Fibroblast of mammary gland (primary cell): ENCODE measurements around the gene HS6ST3.

ENCODE experiments used
- DNase-seq: peaks from one replicate; pipeline ENCODE4 v3.0.0-alpha.2; 2010; ENCODE audit warnings: low read depth
- H3K4me3 ChIP-seq: 2 replicates; pipeline ENCODE4 v1.5.1; 2011; ENCODE audit warnings: low read depth, mild to moderate bottlenecking, low read length, moderate library complexity; ENCODE audit not compliant: control insufficient read depth
- TF ChIP-seq, protein P1 (sequence below): conservative IDR thresholded peaks from 2 replicates; pipeline ENCODE4 v1.5.1; 2011; ENCODE audit warnings: low read depth, low read length, inconsistent platforms; ENCODE audit not compliant: control insufficient read depth, insufficient read depth

HS6ST3 gene

DNA sequence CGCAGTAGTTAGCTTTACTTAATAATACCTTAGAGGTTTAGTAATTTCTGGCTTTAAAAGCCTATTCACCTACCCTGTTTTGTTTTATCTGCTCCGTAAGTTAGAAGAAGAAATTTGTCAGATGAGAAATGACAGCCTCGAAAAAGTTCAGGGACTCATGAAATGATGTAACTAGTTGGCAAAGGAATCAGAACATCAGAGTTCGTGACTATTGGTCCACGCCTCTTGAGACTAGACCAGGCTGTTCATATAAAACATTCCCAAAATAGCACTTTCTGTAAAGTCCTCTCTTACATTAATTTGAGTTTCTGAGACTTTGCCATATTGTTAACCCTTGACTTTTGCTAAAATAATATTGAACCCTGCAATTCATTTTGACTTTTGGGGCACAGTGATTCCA lies 92.0 kb downstream of the HS6ST3 start:
- peak; percentile 5 for DNase-seq
- no peak overlapping the region for H3K4me3 ChIP-seq
- TF ChIP-seq, protein P1, sequence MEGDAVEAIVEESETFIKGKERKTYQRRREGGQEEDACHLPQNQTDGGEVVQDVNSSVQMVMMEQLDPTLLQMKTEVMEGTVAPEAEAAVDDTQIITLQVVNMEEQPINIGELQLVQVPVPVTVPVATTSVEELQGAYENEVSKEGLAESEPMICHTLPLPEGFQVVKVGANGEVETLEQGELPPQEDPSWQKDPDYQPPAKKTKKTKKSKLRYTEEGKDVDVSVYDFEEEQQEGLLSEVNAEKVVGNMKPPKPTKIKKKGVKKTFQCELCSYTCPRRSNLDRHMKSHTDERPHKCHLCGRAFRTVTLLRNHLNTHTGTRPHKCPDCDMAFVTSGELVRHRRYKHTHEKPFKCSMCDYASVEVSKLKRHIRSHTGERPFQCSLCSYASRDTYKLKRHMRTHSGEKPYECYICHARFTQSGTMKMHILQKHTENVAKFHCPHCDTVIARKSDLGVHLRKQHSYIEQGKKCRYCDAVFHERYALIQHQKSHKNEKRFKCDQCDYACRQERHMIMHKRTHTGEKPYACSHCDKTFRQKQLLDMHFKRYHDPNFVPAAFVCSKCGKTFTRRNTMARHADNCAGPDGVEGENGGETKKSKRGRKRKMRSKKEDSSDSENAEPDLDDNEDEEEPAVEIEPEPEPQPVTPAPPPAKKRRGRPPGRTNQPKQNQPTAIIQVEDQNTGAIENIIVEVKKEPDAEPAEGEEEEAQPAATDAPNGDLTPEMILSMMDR = no peak

DNA sequence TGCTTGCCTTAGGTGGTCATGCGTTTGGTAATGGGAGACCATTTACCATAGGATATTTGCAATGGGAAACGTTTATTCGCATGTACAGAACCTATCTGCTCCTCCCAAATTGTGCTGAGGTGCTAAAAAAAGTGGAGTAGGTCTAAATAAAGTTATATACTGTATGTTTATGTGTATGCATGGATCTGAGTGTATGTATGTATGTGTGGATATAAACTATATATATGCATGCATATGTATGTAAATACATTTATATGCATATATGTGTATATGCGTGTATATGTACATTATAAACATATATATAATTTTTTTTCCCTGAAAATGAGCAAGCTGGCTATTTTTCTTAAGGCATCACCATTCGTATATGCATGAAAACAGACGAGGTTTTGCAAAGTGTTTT lies 95.9 kb downstream of the HS6ST3 start:
- DNase-seq = no peak
- TF ChIP-seq, protein P1 = no peak
- no peak overlapping the region for H3K4me3 ChIP-seq

DNA sequence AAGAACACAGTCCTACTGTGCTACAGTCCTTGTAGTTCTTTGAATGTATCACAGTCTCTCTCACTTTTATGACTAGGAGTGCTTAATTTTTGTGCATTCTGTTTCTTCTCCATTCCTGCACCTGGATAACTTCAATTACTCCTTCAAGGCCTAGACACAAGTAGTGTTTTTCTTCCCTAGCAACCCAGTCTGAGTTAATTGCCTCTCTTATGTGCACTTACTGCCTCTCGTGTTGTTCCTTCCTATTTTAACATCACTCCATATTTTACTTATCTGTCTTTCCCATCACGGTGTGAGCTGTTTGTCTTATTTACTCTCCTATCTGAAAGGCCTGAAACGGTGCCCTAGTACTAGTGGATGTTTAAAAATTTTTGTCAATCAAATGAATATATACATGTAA lies 101.5 kb downstream of the HS6ST3 start:
- TF ChIP-seq, protein P1 = no peak
- no peak overlapping the region for H3K4me3 ChIP-seq
- no peak for DNase-seq

DNA sequence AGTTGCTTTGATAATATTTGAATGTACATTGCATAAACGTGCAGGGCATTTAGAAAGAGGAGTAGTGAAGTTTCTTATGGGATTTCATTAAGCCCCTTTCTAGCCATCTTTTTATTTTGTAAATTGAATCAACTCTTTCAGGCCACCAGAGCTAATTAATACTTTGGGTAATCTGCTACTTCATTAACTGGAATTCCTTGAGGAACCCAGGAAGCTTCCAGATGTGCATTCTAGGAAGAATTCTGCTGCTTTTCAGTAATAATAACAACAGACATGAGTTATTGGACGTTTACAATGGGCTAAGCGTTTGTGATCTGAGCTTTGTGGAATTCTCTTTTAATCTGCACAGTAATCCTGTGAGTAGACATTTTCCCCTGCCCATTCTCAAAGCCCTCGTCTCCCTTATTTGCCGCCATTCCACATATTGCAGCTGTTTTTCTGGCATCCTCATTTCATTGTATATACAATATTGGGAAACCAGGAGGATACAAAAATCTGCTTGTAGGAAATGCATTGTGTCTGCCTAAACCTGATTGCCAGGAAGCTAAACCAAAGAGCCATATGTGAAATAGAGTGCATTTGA lies 103.9 kb downstream of the HS6ST3 start:
- no peak for DNase-seq
- TF ChIP-seq, protein P1 = no peak
- no peak overlapping the region for H3K4me3 ChIP-seq

DNA sequence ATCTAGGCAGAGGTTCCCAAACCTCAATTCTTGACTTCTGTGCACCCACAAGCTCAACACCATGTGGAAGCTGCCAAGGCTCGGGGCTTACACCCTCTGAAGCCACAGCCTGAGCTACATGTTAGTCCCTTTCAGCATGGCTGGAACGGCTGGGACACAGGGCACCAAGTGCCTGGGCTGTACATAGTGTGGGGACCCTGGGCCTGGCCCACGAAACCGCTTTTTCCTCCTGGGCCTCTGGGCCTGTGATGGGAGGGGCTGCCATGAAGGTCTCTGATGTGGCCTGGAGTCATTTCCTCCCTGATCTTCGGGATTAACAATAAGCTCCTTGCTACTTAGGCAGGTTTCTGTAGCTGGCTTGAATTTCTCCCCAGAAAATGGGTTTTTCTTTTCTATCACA lies 108.1 kb downstream of the HS6ST3 start:
- no peak for DNase-seq
- H3K4me3 ChIP-seq = no peak overlapping the region
- TF ChIP-seq, protein P1 = no peak

DNA sequence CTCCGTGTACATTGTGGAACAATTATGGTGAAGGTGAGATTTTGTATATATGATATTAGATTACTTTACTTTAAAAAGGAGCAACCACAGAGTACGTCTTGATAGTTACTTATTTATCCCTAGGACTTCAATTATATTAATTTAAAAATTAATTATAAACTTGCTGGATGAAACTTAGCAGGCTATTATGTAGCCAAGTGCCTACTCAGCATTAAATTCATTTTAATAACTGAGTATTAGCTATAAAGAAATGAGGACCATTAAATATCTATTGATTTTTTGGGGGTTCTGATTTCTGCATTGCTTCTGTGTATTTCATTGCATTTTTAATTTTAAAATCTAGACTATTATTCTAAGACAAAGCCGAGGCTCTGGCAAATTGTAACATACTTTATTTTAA lies 109.4 kb downstream of the HS6ST3 start:
- no peak overlapping the region for H3K4me3 ChIP-seq
- DNase-seq = no peak
- TF ChIP-seq, protein P1 = no peak

DNA sequence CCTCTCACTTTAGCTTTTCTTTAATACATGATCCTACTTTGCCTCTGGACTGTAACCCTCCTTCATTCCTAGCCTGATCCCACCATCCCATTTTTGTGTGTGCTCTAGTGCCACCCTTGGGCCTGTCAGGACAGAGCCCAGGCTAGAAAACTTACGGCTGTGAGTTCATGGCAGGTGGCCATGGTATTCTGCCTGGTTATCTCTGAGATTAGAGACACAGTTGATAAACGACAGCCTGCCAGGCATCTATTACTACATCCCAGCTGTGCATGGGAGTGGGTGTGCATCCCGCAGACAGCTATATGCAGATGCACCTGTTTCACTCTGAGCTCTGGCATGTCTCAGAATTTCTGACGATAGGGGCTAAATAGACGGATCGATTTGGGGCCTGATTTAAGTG lies 110.9 kb downstream of the HS6ST3 start:
- DNase-seq = no peak
- no peak overlapping the region for H3K4me3 ChIP-seq
- TF ChIP-seq, protein P1 = no peak
